Activated naive CD8-positive, alpha-beta T cell (primary cell): ENCODE measurements around the gene MPLKIP.
A peak's percentile ranks its signal among the peaks of the same experiment; 100 is the strongest.

ENCODE experiments used
- H3K27ac Mint-ChIP-seq: one replicate; pipeline ENCODE4 v1.8.0; 2021; ENCODE audit warnings: mixed read lengths
- H3K27me3 Mint-ChIP-seq: one replicate; pipeline ENCODE4 v1.8.0; 2021; ENCODE audit warnings: mixed read lengths
- H3K36me3 Mint-ChIP-seq: one replicate; pipeline ENCODE4 v1.8.0; 2021; ENCODE audit warnings: mixed read lengths
- H3K4me1 Mint-ChIP-seq: one replicate; pipeline ENCODE4 v1.8.0; 2021; ENCODE audit warnings: low read depth, mixed read lengths
- H3K4me3 Mint-ChIP-seq: one replicate; pipeline ENCODE4 v1.8.0; 2021; ENCODE audit warnings: mild to moderate bottlenecking, mixed read lengths
- H3K9me3 Mint-ChIP-seq: one replicate; pipeline ENCODE4 v1.8.0; 2021; ENCODE audit warnings: low read depth, mixed read lengths

Gene MPLKIP

GRCh38 chr7:40101201-40101600, 33.2 kb downstream of the MPLKIP start:
- H3K4me1 Mint-ChIP-seq: peaks cover under 1% of the 10 kb centered on the region
- no peak overlapping the region for H3K4me3 Mint-ChIP-seq

GRCh38 chr7:40099837-40100236, 34.6 kb downstream of the MPLKIP start:
- Mint-ChIP-seq H3K9me3 (no peaks in the 10 kb centered on the region), H3K36me3 (peaks cover 2% of the 10 kb centered on the region), H3K4me3 (no peak overlapping the region), H3K27ac (no peak overlapping the region), H3K4me1 (peaks cover 7% of the 10 kb centered on the region), H3K27me3 (no peaks in the 10 kb centered on the region)

More at GRCh38 chr7:40101201-40101600, 33.2 kb downstream of the MPLKIP start:
- H3K27me3 Mint-ChIP-seq: no peaks in the 10 kb centered on the region
- no peaks in the 10 kb centered on the region for H3K9me3 Mint-ChIP-seq
- peaks cover under 1% of the 10 kb centered on the region for H3K36me3 Mint-ChIP-seq
- H3K27ac Mint-ChIP-seq: no peak overlapping the region

GRCh38 chr7:40098810-40099209, 35.6 kb downstream of the MPLKIP start:
- no peaks in the 10 kb centered on the region for H3K27me3 Mint-ChIP-seq
- no peak overlapping the region for H3K27ac Mint-ChIP-seq
- H3K9me3 Mint-ChIP-seq: no peaks in the 10 kb centered on the region
- H3K4me3 Mint-ChIP-seq: no peak overlapping the region
- H3K36me3 Mint-ChIP-seq: peaks cover 4% of the 10 kb centered on the region
- H3K4me1 Mint-ChIP-seq: peaks cover 9% of the 10 kb centered on the region

- peaks cover 5% of the 10 kb centered on the region for H3K36me3 Mint-ChIP-seq
- no peaks in the 10 kb centered on the region for H3K27me3 Mint-ChIP-seq
- H3K9me3 Mint-ChIP-seq: no peaks in the 10 kb centered on the region
- peaks cover 9% of the 10 kb centered on the region for H3K4me1 Mint-ChIP-seq
- H3K4me3 Mint-ChIP-seq: no peak overlapping the region
- H3K27ac Mint-ChIP-seq: peak overlapping the region; percentile 34
Observed at GRCh38 chr7:40097728-40098127, 36.7 kb downstream of the MPLKIP start.

- no peaks in the 10 kb centered on the region for H3K9me3 Mint-ChIP-seq
- H3K36me3 Mint-ChIP-seq: peaks cover 6% of the 10 kb centered on the region
- no peak overlapping the region for H3K4me3 Mint-ChIP-seq
- peak overlapping the region; percentile 10 for H3K27ac Mint-ChIP-seq
- H3K4me1 Mint-ChIP-seq: peaks cover 9% of the 10 kb centered on the region
- H3K27me3 Mint-ChIP-seq: no peaks in the 10 kb centered on the region
Observed at GRCh38 chr7:40095695-40096327, 38.6 kb downstream of the MPLKIP start.

- Mint-ChIP-seq H3K27ac (no peak overlapping the region), H3K27me3 (no peaks in the 10 kb centered on the region), H3K4me3 (no peak overlapping the region), H3K36me3 (peaks cover 6% of the 10 kb centered on the region), H3K4me1 (peaks cover 9% of the 10 kb centered on the region), H3K9me3 (no peaks in the 10 kb centered on the region)
Observed at GRCh38 chr7:40095230-40095629, 39.2 kb downstream of the MPLKIP start.

GRCh38 chr7:40093631-40094350, 40.6 kb downstream of the MPLKIP start:
- Mint-ChIP-seq H3K4me3 (no peak overlapping the region), H3K4me1 (peaks cover 9% of the 10 kb centered on the region), H3K9me3 (no peaks in the 10 kb centered on the region), H3K27me3 (no peaks in the 10 kb centered on the region), H3K27ac (no peak overlapping the region), H3K36me3 (peaks cover 6% of the 10 kb centered on the region)

GRCh38 chr7:40092182-40092581, 42.2 kb downstream of the MPLKIP start:
- H3K36me3 Mint-ChIP-seq: peaks cover 6% of the 10 kb centered on the region
- peaks cover 9% of the 10 kb centered on the region for H3K4me1 Mint-ChIP-seq
- no peak overlapping the region for H3K27ac Mint-ChIP-seq
- H3K4me3 Mint-ChIP-seq: no peak overlapping the region
- no peaks in the 10 kb centered on the region for H3K27me3 Mint-ChIP-seq
- H3K9me3 Mint-ChIP-seq: no peaks in the 10 kb centered on the region

- Mint-ChIP-seq H3K9me3 (no peaks in the 10 kb centered on the region), H3K4me1 (no peaks in the 10 kb centered on the region), H3K27ac (peak overlapping the region; percentile 41), H3K36me3 (no peaks in the 10 kb centered on the region), H3K4me3 (no peak overlapping the region), H3K27me3 (no peaks in the 10 kb centered on the region)
Observed at GRCh38 chr7:40077849-40078248, 56.6 kb downstream of the MPLKIP start.
